Psoas muscle (tissue), 8 donors: ENCODE measurements around the gene SPATA2L. TPM values are rescaled to one million over a fixed set of nuclear protein-coding genes. Genes with fewer than 3 reads are reported as not detected.

Experiments used
- ATAC-seq, 4 donors: fragments of 200-7000 bp; cut with Tn5 transposase; one replicate each; pipeline ENCODE4 v1.9.1; 2020; ENCODE audit warnings: moderate library complexity in 3 of 4, mild to moderate bottlenecking in 2 of 4
- DNase-seq, 2 donors: peaks; one replicate each; pipeline ENCODE4 v3.0.0-alpha.2; 2020
- H3K27ac ChIP-seq: fragments of 200-600 bp; one replicate; pipeline ENCODE4 v1.8.0; 2022
- H3K27me3 ChIP-seq, 3 donors: fragments of 200-600 bp in 1 of 3; one replicate each; pipeline versions ENCODE4 v1.6.1 to v1.8.0; 2013 to 2022; ENCODE audit warnings: low read length in 2 of 3, mild to moderate bottlenecking in 2 of 3, moderate library complexity in 1 of 3; ENCODE audit not compliant: insufficient read depth in 3 of 3
- H3K36me3 ChIP-seq, 2 donors: fragments of 200-600 bp in 1 of 2; one replicate each; pipeline versions ENCODE4 v1.6.1 to v1.8.0; 2013 to 2022; ENCODE audit warnings: low read depth in 1 of 2, mild to moderate bottlenecking in 1 of 2, moderate library complexity in 1 of 2; ENCODE audit not compliant: insufficient read depth in 1 of 2
- H3K4me1 ChIP-seq: fragments of 200-600 bp; one replicate; pipeline ENCODE4 v1.8.0; 2022
- H3K4me3 ChIP-seq: fragments of 200-600 bp; one replicate; pipeline ENCODE4 v1.8.0; 2022; ENCODE audit warnings: mild to moderate bottlenecking
- H3K9me3 ChIP-seq: fragments of 200-600 bp; one replicate; pipeline ENCODE4 v1.8.0; 2022
- CTCF ChIP-seq: fragments of 200-600 bp; IDR thresholded peaks from one replicate; pipeline ENCODE4 v1.8.0; 2022; ENCODE audit warnings: antibody characterized with exemption
- WGBS, 3 donors: extraction: QIAGEN DNeasy Blood & Tissue Kit; methylation state at CpG; one replicate each; pipeline versions ENCODE4 v1.1.6 to v1.1.7; 2013; 5-methylcytosine and 5-hydroxymethylcytosine counted together
- intact Hi-C, 2 donors: fragments of 100-400 bp; cut with DNase I; formaldehyde crosslinking; loops; one replicate each; pipeline versions ENCODE4 v1.11.0 to v1.14.2; 2022
- polyA plus RNA-seq, 3 donors: library from polyadenylated mRNA; stranded (reverse); fragments of 200-250 nt; gene quantifications; one replicate each; pipeline ENCODE4 v1.2.3, GENCODE V29; 2013
- total RNA-seq, 4 donors: library from RNA; stranded (reverse); fragmentation: NEBNext Ultra II Directional in 2 of 4; extraction: Animal tissue kit (Norgen Biotek cat#: 25700) in 2 of 4; gene quantifications; one replicate each; pipeline versions ENCODE4 v1.2.1 to v1.2.4, GENCODE V29; 2021 to 2023
- donor health status: healthy with polysubstance abuse.
- donor health status: DM: no; HTN: no; CAD: no; lungs with moderate emphysema.
- donor health status: Bipolar disorder and iron deficiency.
- donor health status: healthy.
- donor health status: DM: yes; HTN: yes; CAD: no.
- donor health status: DM: no; HTN: no; CAD: no.
- donor health status: DM: no; HTN: no; CAD: no.
- donor health status: DM: yes; HTN: yes; CAD: no.

The SPATA2L gene
- total and polyA plus RNA-seq, 7 donors, result 0.56 to 5.9 (median 1.3) TPM

GRCh38 chr16:89732142-89732917 is 30.8 kb upstream of the SPATA2L start:
- H3K27ac ChIP-seq, result no peak overlapping the region
- ATAC-seq (no peak), DNase-seq (no peak)
- H3K9me3 ChIP-seq, result no peaks in the 10 kb centered on the region
- no peaks in the 10 kb centered on the region for H3K4me1 ChIP-seq
- no peaks in the 10 kb centered on the region for H3K27me3 ChIP-seq
- TF ChIP-seq CTCF, result no peak
- intact Hi-C loops, result no loop called here
- peaks cover 10 to 95% of the 10 kb centered on the region in 2 donors for H3K36me3 ChIP-seq
- no peak overlapping the region for H3K4me3 ChIP-seq
- WGBS, 3 donors, result 87 to 90% (median 88%) methylated on average over 22 to 24 of the region's 24 CpGs

DNA sequence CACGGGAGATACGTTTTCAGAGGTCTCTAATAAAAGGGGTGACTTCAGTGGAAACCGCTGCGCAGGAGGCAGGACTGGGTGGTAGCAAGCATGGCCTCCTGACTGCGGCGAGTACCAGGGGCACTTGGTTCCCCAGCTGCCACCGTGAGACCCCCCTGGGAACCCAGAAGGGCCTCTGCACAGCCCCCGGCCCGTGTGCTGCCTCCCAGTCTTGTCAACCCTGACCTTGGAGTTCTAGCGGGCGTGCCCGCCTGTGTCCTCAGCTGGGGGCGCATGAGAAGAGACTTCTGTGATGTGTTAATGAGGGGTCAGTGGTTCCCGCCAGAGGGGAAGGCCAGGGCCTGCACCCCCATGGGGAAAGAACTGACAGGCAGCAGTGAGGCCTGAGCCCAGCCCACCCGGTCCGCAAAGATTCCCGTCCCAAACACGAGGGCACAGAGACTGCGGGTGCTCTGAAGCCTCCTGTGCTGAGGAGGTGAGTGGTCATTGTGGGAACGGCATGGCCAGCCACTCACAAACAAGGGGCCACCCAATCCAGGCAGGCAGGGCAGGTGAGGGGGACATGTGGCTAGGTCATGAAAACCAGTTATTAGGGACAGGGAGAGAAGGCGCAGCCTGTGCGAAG is 29.2 kb upstream of the SPATA2L start:
- Histone ChIP-seq H3K27ac (no peak overlapping the region), H3K9me3 (no peaks in the 10 kb centered on the region), H3K36me3 (peaks cover 8 to 95% of the 10 kb centered on the region in 2 donors), H3K4me1 (no peaks in the 10 kb centered on the region), H3K4me3 (no peak overlapping the region), H3K27me3 (no peaks in the 10 kb centered on the region)
- intact Hi-C loops, result no loop called here
- no peak for DNase-seq
- TF ChIP-seq CTCF, result no peak
- WGBS, 3 donors, result 79 to 80% (median 80%) methylated on average over 21 to 22 of the region's 22 CpGs
- no peak for ATAC-seq

- Histone ChIP-seq H3K27ac (no peak overlapping the region), H3K4me3 (no peak overlapping the region), H3K4me1 (no peaks in the 10 kb centered on the region), H3K36me3 (peaks cover 8 to 95% of the 10 kb centered on the region in 2 donors), H3K27me3 (no peaks in the 10 kb centered on the region), H3K9me3 (no peaks in the 10 kb centered on the region)
- DNase-seq (no peak), ATAC-seq (no peak)
- TF ChIP-seq CTCF, result no peak
- WGBS, 3 donors, result 63 to 68% (median 63%) methylated on average over 14 of the region's 14 CpGs
- intact Hi-C loops, result no loop called here
Measured at GRCh38 chr16:89729863-89730593, 28.5 kb upstream of the SPATA2L start.

DNA sequence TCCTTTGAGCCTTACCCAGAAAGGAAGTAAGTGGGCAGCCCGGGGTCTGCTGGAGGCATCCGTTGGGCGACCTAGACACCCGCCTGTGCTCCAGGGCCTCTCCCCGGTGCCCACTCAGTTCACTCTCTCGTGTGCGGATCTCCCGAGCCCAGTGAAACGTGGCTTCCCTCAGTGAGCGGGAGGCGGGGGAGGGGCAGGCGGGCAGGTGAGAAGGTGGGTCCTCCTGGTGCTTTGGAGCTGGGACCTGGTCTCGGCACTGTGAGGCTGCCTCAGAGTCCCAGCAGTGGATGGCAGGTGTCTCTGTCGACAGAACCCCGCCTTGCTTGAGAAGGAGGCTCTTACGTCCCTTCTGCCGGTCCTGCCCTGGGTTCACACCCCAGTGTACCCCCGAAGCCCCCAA is 27.8 kb upstream of the SPATA2L start:
- Histone ChIP-seq H3K36me3 (peaks cover 10 to 95% of the 10 kb centered on the region in 2 donors), H3K27ac (no peak overlapping the region), H3K4me3 (no peak overlapping the region), H3K4me1 (no peaks in the 10 kb centered on the region), H3K9me3 (no peaks in the 10 kb centered on the region), H3K27me3 (no peaks in the 10 kb centered on the region)
- DNase-seq (no peak), ATAC-seq (no peak)
- intact Hi-C loops, result no loop called here
- WGBS, 3 donors, result 87 to 93% (median 92%) methylated on average over 18 of the region's 18 CpGs
- TF ChIP-seq CTCF, result no peak
